Kidney (tissue), 14 donors: ENCODE measurements around the gene GMDS. TPM values are rescaled to one million over a fixed set of nuclear protein-coding genes. Genes with fewer than 3 reads are reported as not detected.

Source experiments
- DNase-seq, 5 donors: peaks; one replicate each; pipeline ENCODE4 v3.0.0-alpha.2; 2013 to 2020
- FAIRE-seq: peaks from 2 replicates; lab custom pipeline; 2012; peaks lifted over from hg19 to GRCh38; lab: Jason Lieb, UNC
- H3K27ac ChIP-seq, 2 donors: one replicate each; pipeline ENCODE4 v1.7.0; 2013; ENCODE audit warnings: low read depth in 2 of 2, low read length in 2 of 2, inconsistent platforms in 1 of 2
- H3K27me3 ChIP-seq: one replicate; pipeline ENCODE4 v1.7.1; 2013; ENCODE audit warnings: low read length, inconsistent platforms; ENCODE audit not compliant: control insufficient read depth, insufficient read depth
- H3K36me3 ChIP-seq, 3 donors: one replicate each; pipeline versions ENCODE4 v1.7.0 to v1.7.1; 2013; ENCODE audit warnings: low read length in 3 of 3, control low read depth in 1 of 3, inconsistent platforms in 1 of 3; ENCODE audit not compliant: insufficient read depth in 3 of 3, control insufficient read depth in 2 of 3
- H3K4me1 ChIP-seq, 3 donors: one replicate each; pipeline versions ENCODE4 v1.7.0 to v1.7.1; 2013; ENCODE audit warnings: low read length in 3 of 3, inconsistent platforms in 1 of 3, low read depth in 1 of 3; ENCODE audit not compliant: control insufficient read depth in 2 of 3, insufficient read depth in 2 of 3
- H3K4me3 ChIP-seq, 3 donors: one replicate each; pipeline versions ENCODE4 v1.7.0 to v1.8.1; 2013; ENCODE audit warnings: low read length in 3 of 3, control low read depth in 1 of 3, inconsistent platforms in 1 of 3
- H3K9ac ChIP-seq, 3 donors: one replicate each; pipeline versions ENCODE4 v1.7.0 to v1.7.1; 2013; ENCODE audit warnings: low read length in 3 of 3, control low read depth in 1 of 3, inconsistent platforms in 1 of 3
- H3K9me3 ChIP-seq, 3 donors: one replicate each; pipeline versions ENCODE4 v1.7.0 to v1.7.1; 2013; ENCODE audit warnings: low read length in 3 of 3, control low read depth in 1 of 3, inconsistent platforms in 1 of 3; ENCODE audit not compliant: control insufficient read depth in 2 of 3, insufficient read depth in 1 of 3
- intact Hi-C: fragments of 100-400 bp; cut with DNase I; formaldehyde crosslinking; loops from one replicate; pipeline ENCODE4 v1.11.1; 2022
- polyA plus RNA-seq: library from polyadenylated mRNA; stranded (reverse); fragments of 350-450 nt; fragmentation: Illumina TruSeq; extraction: RNeasy Lipid Tissue Mini Kit (QIAGEN cat#74804); gene quantifications from one replicate; pipeline ENCODE4 v1.2.3, GENCODE V29; 2014; ENCODE audit warnings: low read depth, low replicate concordance; ENCODE audit not compliant: insufficient read depth
- total RNA-seq: library from RNA; stranded (reverse); fragmentation: NEBNext Ultra II Directional; extraction: Animal tissue kit (Norgen Biotek cat#: 25700); gene quantifications from one replicate; pipeline ENCODE4 v1.2.1, GENCODE V29; 2021
- TF ChIP-seq, protein P1 (sequence below): IDR thresholded peaks from 3 replicates; pipeline ENCODE4 v1.5.1; 2012; ENCODE audit warnings: mild to moderate bottlenecking, moderate library complexity, borderline replicate concordance; ENCODE audit not compliant: insufficient read depth; ENCODE audit errors: extremely low read depth
- donor health status: control.
- donor health status: control.
- donor health status: control.
- donor health status: control.
- donor health status: control.
- donor health status: DM: yes; HTN: yes; CAD: no.
- donor health status: Normal renal cell carcinoma (clear cell type).

The GMDS gene
- total and polyA plus RNA-seq, 2 donors from 2014 or later: 49.6 to 63.7 TPM

DNA sequence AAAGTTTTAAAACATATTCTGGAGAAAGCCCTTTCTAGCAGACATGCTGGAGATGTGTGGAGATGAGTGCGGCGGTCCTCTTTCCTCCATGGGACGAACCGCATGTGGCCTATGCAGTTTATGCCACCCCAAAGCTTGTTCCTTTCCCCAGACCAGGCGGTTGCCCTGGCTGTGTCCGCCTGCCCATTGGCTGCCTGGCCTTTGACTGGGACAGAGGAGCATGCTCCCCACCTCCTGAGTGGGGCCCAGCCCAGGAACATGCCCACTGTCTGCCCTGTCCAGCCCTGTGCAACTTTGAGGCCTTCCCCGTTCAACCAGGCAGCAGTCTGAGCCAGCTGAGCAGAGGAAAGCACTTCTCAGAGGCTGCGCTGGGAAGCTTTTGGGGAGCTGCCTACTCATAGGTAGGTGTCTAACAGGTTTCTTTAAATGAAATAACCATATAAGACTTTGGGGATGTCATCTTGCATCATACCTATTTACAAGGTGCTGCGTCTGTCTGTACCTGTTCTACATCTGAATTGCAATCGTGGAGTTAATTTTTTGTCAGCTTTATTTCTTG, 615.1 kb downstream of the GMDS start:
- FAIRE-seq (no peak), DNase-seq (peak in 3 of 5 donors; percentile 36 to 47 (median 47))
- intact Hi-C loops: no loop called here
- Histone ChIP-seq H3K27ac (no peak overlapping the region), H3K9ac (no peak overlapping the region), H3K9me3 (no peaks in the 10 kb centered on the region), H3K4me3 (no peak overlapping the region), H3K27me3 (peaks cover 19% of the 10 kb centered on the region), H3K4me1 (peaks cover 0 to 6% (median 0%) of the 10 kb centered on the region in 3 donors), H3K36me3 (no peaks in the 10 kb centered on the region)
- TF ChIP-seq, protein P1, sequence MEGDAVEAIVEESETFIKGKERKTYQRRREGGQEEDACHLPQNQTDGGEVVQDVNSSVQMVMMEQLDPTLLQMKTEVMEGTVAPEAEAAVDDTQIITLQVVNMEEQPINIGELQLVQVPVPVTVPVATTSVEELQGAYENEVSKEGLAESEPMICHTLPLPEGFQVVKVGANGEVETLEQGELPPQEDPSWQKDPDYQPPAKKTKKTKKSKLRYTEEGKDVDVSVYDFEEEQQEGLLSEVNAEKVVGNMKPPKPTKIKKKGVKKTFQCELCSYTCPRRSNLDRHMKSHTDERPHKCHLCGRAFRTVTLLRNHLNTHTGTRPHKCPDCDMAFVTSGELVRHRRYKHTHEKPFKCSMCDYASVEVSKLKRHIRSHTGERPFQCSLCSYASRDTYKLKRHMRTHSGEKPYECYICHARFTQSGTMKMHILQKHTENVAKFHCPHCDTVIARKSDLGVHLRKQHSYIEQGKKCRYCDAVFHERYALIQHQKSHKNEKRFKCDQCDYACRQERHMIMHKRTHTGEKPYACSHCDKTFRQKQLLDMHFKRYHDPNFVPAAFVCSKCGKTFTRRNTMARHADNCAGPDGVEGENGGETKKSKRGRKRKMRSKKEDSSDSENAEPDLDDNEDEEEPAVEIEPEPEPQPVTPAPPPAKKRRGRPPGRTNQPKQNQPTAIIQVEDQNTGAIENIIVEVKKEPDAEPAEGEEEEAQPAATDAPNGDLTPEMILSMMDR: no peak

DNA sequence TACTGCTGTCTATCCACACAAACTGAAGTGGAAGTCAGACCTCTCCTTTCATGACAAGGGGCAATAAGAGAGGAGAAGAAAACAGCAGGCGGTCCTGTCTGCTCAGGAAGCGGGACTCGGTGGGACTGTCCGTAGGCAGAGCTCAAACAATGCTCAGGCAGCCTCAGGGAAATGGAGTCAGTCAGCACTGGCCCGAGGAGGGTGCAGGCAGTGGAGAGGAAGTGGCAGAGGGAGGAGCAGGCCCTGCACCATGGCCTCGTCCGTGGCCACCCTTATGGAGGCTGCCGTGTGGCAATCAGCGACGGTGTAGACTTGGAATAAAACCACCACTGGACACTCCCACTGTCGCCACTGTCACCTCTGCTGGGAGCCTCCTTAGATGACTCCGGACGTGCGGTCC, 616.1 kb downstream of the GMDS start:
- H3K36me3 ChIP-seq: no peaks in the 10 kb centered on the region
- intact Hi-C loops: no loop called here
- TF ChIP-seq, protein P1: no peak
- no peaks in the 10 kb centered on the region for H3K9me3 ChIP-seq
- peak in 1 of 5 donors; percentile 32 for DNase-seq
- H3K4me3 ChIP-seq: no peak overlapping the region
- peaks cover 25% of the 10 kb centered on the region for H3K27me3 ChIP-seq
- no peak overlapping the region for H3K9ac ChIP-seq
- no peak overlapping the region for H3K27ac ChIP-seq
- peaks cover 0 to 3% (median 0%) of the 10 kb centered on the region in 3 donors for H3K4me1 ChIP-seq
- FAIRE-seq: no peak

DNA sequence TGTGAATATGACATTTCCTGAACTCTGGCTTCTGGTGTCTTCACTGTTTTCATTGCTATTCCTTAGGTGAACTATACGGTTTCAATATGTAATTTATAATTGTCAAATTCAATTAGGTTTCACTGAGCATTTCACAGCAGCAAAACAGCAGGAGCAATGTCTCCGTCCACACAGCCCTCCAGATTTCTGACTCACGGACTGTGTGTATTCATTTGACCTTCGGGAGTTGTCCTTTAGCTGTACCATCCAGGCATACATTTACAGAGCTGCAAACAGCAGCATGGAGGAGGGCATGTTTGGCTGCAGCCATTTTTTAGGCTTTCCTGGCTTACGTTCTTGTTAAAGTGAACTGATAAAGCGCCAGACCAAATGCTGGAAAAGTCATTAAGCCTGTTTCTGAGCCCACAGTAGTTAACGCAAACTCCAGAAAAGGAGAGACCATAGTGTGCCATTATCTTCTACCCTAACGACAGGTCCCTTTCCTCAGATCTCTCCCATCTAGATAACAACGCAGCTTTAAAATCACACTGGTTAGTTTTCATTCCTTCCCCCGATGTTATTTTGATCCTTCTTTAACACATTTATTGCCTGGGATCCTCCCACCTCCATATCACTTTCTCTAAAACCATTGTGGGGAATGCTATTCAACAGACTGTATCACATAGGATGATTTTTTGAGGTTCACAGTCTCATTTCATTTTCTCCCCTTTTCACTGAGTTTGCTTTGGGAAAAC, 617.4 kb downstream of the GMDS start:
- intact Hi-C loops: no loop called here
- DNase-seq (peak in 3 of 5 donors; percentile 29 to 61 (median 58)), FAIRE-seq (no peak)
- TF ChIP-seq, protein P1: no peak
- H3K9me3 ChIP-seq: no peaks in the 10 kb centered on the region
- H3K4me1 ChIP-seq: peaks cover 0 to 3% (median 0%) of the 10 kb centered on the region in 3 donors
- no peak overlapping the region for H3K9ac ChIP-seq
- H3K4me3 ChIP-seq: no peak overlapping the region
- H3K27ac ChIP-seq: no peak overlapping the region
- no peaks in the 10 kb centered on the region for H3K36me3 ChIP-seq
- peaks cover 27% of the 10 kb centered on the region for H3K27me3 ChIP-seq
